ENCODE measurements around the gene CDHR1. TPM values are rescaled to one million over a fixed set of nuclear protein-coding genes. Genes with fewer than 3 reads are reported as not detected.

The CDHR1 gene
- total RNA-seq, 1 donor from 2014 or later: 4.3 TPM

GRCh38 chr10:84172467-84173356 is 21.6 kb upstream of the CDHR1 start:
- no peak for TF ChIP-seq CTCF (IDR thresholded peaks at IDR 0.05; ENCODE audit: insufficient read depth, low read length, poor library complexity, severe bottlenecking)
- Histone ChIP-seq H3K27me3 (ENCODE audit: control insufficient read depth, insufficient read depth, low read length) (no peaks in the 10 kb centered on the region), H3K4me3 (ENCODE audit: low read depth, low read length) (no peak overlapping the region), H3K36me3 (ENCODE audit: control insufficient read depth, insufficient read depth, low read length) (no peaks in the 10 kb centered on the region)
- no peak for DNase-seq (ENCODE audit: low read depth)

GRCh38 chr10:84173501-84173929 is 20.8 kb upstream of the CDHR1 start, which contains the start of gene GPR15LG:
Gene GPR15LG, plus strand, starts transcription at chr10:84173801. Its CDS starts 51 bp downstream, at chr10:84173852.
- TF ChIP-seq CTCF (IDR thresholded peaks at IDR 0.05; ENCODE audit: insufficient read depth, low read length, poor library complexity, severe bottlenecking): no peak
- H3K27me3 ChIP-seq (ENCODE audit: control insufficient read depth, insufficient read depth, low read length): no peaks in the 10 kb centered on the region
- DNase-seq (ENCODE audit: low read depth): no peak

GRCh38 chr10:84175436-84175835 is 18.9 kb upstream of the CDHR1 start:
- no peak for DNase-seq (ENCODE audit: low read depth)
- H3K4me3 ChIP-seq (ENCODE audit: low read depth, low read length): no peak overlapping the region
- no peaks in the 10 kb centered on the region for H3K36me3 ChIP-seq (ENCODE audit: control insufficient read depth, insufficient read depth, low read length)
- H3K27me3 ChIP-seq (ENCODE audit: control insufficient read depth, insufficient read depth, low read length): no peaks in the 10 kb centered on the region
- TF ChIP-seq CTCF (IDR thresholded peaks at IDR 0.05; ENCODE audit: insufficient read depth, low read length, poor library complexity, severe bottlenecking): no peak

More at GRCh38 chr10:84173501-84173929, 20.8 kb upstream of the CDHR1 start, which contains the start of gene GPR15LG:
- Histone ChIP-seq H3K4me3 (ENCODE audit: low read depth, low read length) (no peak within 1 kb of the TSS), H3K36me3 (ENCODE audit: control insufficient read depth, insufficient read depth, low read length) (no peaks in the 10 kb centered on the region)

GRCh38 chr10:84176351-84176750 is 18.0 kb upstream of the CDHR1 start:
- Histone ChIP-seq H3K4me3 (ENCODE audit: low read depth, low read length) (no peak overlapping the region), H3K27me3 (ENCODE audit: control insufficient read depth, insufficient read depth, low read length) (no peaks in the 10 kb centered on the region), H3K36me3 (ENCODE audit: control insufficient read depth, insufficient read depth, low read length) (no peaks in the 10 kb centered on the region)
- no peak for TF ChIP-seq CTCF (IDR thresholded peaks at IDR 0.05; ENCODE audit: insufficient read depth, low read length, poor library complexity, severe bottlenecking)
- no peak for DNase-seq (ENCODE audit: low read depth)

GRCh38 chr10:84176836-84177474 is 17.4 kb upstream of the CDHR1 start:
- no peak overlapping the region for H3K4me3 ChIP-seq (ENCODE audit: low read depth, low read length)
- TF ChIP-seq CTCF (IDR thresholded peaks at IDR 0.05; ENCODE audit: insufficient read depth, low read length, poor library complexity, severe bottlenecking): no peak
- no peaks in the 10 kb centered on the region for H3K27me3 ChIP-seq (ENCODE audit: control insufficient read depth, insufficient read depth, low read length)
- no peak for DNase-seq (ENCODE audit: low read depth)
- no peaks in the 10 kb centered on the region for H3K36me3 ChIP-seq (ENCODE audit: control insufficient read depth, insufficient read depth, low read length)

Data from kidney epithelial cell (primary cell).